Muscle layer of colon (tissue), 2 donors: ENCODE results near the gene KIRREL3.

Experiments used
- H3K27ac ChIP-seq: one replicate; pipeline ENCODE4 v1.7.0; 2013; ENCODE audit warnings: low read depth, mild to moderate bottlenecking, low read length, moderate library complexity
- H3K27me3 ChIP-seq, 2 donors: one replicate each; pipeline ENCODE4 v1.7.0; 2013; ENCODE audit warnings: low read length in 2 of 2, mild to moderate bottlenecking in 2 of 2; ENCODE audit not compliant: insufficient read depth in 2 of 2, control insufficient read depth in 1 of 2
- H3K36me3 ChIP-seq: one replicate; pipeline ENCODE4 v1.7.0; 2013; ENCODE audit warnings: mild to moderate bottlenecking, low read length; ENCODE audit not compliant: insufficient read depth
- H3K4me1 ChIP-seq: one replicate; pipeline ENCODE4 v1.7.0; 2013; ENCODE audit warnings: mild to moderate bottlenecking, low read length; ENCODE audit not compliant: insufficient read depth
- H3K4me3 ChIP-seq, 2 donors: one replicate each; pipeline ENCODE4 v1.7.0; 2013; ENCODE audit warnings: low read length in 2 of 2, low read depth in 1 of 2, mild to moderate bottlenecking in 1 of 2, moderate library complexity in 1 of 2
- H3K9ac ChIP-seq: one replicate; pipeline ENCODE4 v1.7.0; 2013; ENCODE audit warnings: low read length
- H3K9me3 ChIP-seq: one replicate; pipeline ENCODE4 v1.7.0; 2013; ENCODE audit warnings: mild to moderate bottlenecking, low read length
- donor health status: abdominal sarcoma.
- donor health status: Adenocarcinoma of cecum.

Gene KIRREL3

GRCh38 chr11:126606484-126606883 lies 394.1 kb downstream of the KIRREL3 start:
- H3K27me3 ChIP-seq, result peaks cover 0 to 16% of the 10 kb centered on the region in 2 donors
- no peak overlapping the region for H3K4me3 ChIP-seq
- H3K9ac ChIP-seq, result no peak overlapping the region
- H3K9me3 ChIP-seq, result no peaks in the 10 kb centered on the region
- H3K36me3 ChIP-seq, result no peaks in the 10 kb centered on the region
- H3K4me1 ChIP-seq, result no peaks in the 10 kb centered on the region
- H3K27ac ChIP-seq, result no peak overlapping the region

GRCh38 chr11:126604461-126604860 lies 396.1 kb downstream of the KIRREL3 start:
- H3K27me3 ChIP-seq, result peaks cover 0 to 16% of the 10 kb centered on the region in 2 donors
- H3K27ac ChIP-seq, result no peak overlapping the region
- H3K4me1 ChIP-seq, result no peaks in the 10 kb centered on the region
- H3K9ac ChIP-seq, result no peak overlapping the region
- no peaks in the 10 kb centered on the region for H3K9me3 ChIP-seq
- H3K36me3 ChIP-seq, result no peaks in the 10 kb centered on the region
- no peak overlapping the region for H3K4me3 ChIP-seq

DNA sequence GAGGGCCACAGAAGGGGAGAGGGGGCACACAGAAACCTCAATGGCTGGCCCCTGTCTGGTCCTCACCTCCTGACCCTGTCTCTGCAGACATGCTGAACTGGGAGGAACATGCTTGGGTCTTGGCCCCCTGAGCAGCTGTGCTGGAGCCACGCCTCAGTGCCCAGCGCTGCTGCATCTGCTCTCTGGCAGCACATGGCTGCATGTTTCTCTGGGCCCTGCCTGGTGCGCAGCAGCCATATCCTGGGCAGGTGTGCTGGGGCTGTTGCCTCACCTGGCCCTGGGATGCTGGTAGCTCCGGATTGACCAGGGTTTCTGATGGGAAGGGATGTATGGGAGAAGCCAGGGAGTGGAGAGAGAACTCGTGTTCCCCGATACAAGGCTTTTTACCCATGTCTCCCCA lies 397.1 kb downstream of the KIRREL3 start:
- Histone ChIP-seq H3K9ac (no peak overlapping the region), H3K9me3 (no peaks in the 10 kb centered on the region), H3K27me3 (peaks cover 0 to 16% of the 10 kb centered on the region in 2 donors), H3K27ac (no peak overlapping the region), H3K4me1 (no peaks in the 10 kb centered on the region), H3K4me3 (no peak overlapping the region), H3K36me3 (no peaks in the 10 kb centered on the region)

DNA sequence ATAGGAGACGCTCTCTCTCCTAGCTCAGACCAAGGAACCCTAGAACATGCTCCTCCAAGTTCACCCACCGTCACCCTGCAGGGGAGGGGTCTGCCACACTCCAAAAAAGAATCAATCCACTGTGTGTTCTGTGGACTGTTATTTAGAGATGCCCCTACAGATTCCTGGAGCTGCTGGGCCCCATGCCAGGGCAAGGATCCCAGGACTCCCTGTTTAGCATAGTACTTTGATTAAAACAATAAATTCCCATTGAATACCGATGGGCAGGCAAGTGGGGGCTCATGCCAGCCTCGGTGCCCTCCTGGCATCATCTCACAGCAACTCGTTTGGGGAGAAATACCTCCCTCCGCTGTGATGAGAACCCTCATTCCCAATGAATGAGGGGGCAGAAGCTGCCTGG lies 397.6 kb downstream of the KIRREL3 start:
- Histone ChIP-seq H3K27ac (no peak overlapping the region), H3K36me3 (no peaks in the 10 kb centered on the region), H3K9ac (no peak overlapping the region), H3K4me3 (no peak overlapping the region), H3K9me3 (no peaks in the 10 kb centered on the region), H3K4me1 (no peaks in the 10 kb centered on the region), H3K27me3 (peaks cover 0 to 16% of the 10 kb centered on the region in 2 donors)

DNA sequence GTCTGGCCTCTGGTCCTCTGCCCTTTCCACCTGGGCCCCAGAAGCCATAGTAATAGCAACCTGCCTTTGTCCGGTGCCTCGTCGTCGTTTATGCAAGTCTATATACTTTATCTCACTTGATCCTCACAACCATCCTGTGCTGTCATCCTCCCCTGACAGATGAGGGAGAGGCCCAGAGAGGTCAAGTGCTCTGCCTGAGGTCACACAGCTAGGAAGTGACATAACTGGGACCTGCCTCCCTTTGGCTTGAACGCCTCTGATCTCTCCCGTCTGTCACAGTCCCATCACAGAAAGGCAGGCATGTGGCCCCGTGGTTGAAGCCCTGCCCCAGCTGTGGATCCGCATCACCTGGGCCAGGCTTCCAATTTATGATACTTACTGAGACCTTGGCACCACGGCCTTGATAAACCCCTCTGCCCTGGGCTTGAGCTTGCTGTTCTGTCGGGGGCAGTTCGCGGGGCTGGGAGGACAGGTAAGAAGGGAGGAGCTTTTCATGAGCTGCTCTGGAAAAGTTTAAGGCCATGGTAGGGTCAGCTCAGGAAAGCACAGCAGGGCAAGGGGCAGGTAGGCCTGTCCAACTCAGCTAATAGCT lies 398.1 kb downstream of the KIRREL3 start:
- Histone ChIP-seq H3K27ac (no peak overlapping the region), H3K9ac (no peak overlapping the region), H3K9me3 (no peaks in the 10 kb centered on the region), H3K4me1 (no peaks in the 10 kb centered on the region), H3K27me3 (peaks cover 0 to 10% of the 10 kb centered on the region in 2 donors), H3K36me3 (no peaks in the 10 kb centered on the region), H3K4me3 (no peak overlapping the region)

- no peak overlapping the region for H3K27ac ChIP-seq
- H3K9me3 ChIP-seq, result no peaks in the 10 kb centered on the region
- H3K27me3 ChIP-seq, result peaks cover 0 to 8% of the 10 kb centered on the region in 2 donors
- no peak overlapping the region for H3K4me3 ChIP-seq
- no peaks in the 10 kb centered on the region for H3K4me1 ChIP-seq
- H3K36me3 ChIP-seq, result no peaks in the 10 kb centered on the region
- H3K9ac ChIP-seq, result no peak overlapping the region
Observed at GRCh38 chr11:126601550-126602215, 398.9 kb downstream of the KIRREL3 start.

DNA sequence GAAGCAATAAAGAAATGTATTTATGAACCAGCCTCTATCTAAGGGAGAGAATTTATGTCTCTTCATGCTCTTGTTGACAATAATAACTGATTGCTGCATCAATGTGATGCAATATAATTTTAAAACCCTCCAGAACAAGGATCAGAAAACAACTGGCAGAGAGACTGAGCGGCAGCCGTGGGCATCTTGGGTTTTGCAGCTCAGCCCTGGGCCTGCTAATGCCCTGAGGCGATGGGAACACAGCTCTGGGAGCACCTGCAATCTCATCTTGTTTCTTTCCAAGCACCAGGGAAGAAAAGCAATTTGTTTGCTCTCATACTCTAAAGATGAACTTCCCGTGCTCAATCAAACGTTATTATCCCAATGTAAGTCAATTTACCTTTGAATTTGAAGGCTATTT lies 399.4 kb downstream of the KIRREL3 start:
- no peaks in the 10 kb centered on the region for H3K36me3 ChIP-seq
- no peak overlapping the region for H3K27ac ChIP-seq
- no peak overlapping the region for H3K9ac ChIP-seq
- H3K9me3 ChIP-seq, result no peaks in the 10 kb centered on the region
- no peaks in the 10 kb centered on the region for H3K4me1 ChIP-seq
- H3K27me3 ChIP-seq, result peaks cover 0 to 8% of the 10 kb centered on the region in 2 donors
- no peak overlapping the region for H3K4me3 ChIP-seq

GRCh38 chr11:126599217-126599897 lies 401.2 kb downstream of the KIRREL3 start:
- Histone ChIP-seq H3K36me3 (no peaks in the 10 kb centered on the region), H3K9ac (no peak overlapping the region), H3K4me1 (no peaks in the 10 kb centered on the region), H3K27me3 (peaks cover 0 to 5% of the 10 kb centered on the region in 2 donors), H3K27ac (no peak overlapping the region), H3K4me3 (no peak overlapping the region), H3K9me3 (no peaks in the 10 kb centered on the region)

DNA sequence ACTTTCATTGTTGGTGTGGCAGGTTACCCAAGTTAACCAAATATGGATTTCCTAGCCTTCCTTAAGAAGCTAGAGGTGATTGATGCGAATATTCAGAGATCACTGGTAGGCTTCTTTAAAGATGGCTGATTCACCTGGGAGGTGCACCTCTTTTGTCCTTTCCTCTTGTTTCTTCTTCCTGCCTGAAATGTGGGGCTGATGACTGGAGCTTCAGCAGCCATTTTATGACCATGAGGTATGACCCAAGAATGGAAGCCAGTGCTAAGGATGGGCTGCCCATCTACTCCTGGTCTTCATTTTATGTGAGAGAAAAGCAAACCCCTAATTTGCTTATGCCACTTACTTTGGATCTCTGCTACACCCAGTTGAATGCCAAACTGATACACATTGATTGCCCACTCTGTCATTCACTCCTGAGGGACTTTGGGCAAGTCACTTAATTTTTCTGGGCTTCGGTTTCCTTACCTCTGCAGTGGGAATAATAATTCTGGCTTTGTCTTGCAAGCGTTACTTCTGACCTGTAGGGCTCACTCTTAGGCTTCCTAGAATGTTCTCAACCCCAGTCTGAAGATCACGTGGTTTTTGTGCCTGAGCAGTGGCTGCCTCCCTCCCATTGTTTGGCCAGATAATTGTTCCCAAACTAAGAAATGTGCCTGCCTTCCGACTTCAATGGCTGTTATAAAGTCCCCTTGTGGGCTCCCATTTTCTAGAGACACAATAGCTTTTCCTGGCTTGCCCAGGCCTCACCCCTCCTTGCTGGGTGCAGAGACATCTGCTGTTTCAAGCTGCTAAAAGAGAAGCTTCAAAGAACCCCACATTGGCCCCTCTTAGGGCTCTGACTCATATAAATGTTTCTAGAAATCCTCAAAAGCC lies 402.0 kb downstream of the KIRREL3 start:
- Histone ChIP-seq H3K9me3 (no peaks in the 10 kb centered on the region), H3K4me1 (no peaks in the 10 kb centered on the region), H3K27ac (no peak overlapping the region), H3K36me3 (no peaks in the 10 kb centered on the region), H3K4me3 (no peak overlapping the region), H3K27me3 (no peaks in the 10 kb centered on the region), H3K9ac (no peak overlapping the region)

DNA sequence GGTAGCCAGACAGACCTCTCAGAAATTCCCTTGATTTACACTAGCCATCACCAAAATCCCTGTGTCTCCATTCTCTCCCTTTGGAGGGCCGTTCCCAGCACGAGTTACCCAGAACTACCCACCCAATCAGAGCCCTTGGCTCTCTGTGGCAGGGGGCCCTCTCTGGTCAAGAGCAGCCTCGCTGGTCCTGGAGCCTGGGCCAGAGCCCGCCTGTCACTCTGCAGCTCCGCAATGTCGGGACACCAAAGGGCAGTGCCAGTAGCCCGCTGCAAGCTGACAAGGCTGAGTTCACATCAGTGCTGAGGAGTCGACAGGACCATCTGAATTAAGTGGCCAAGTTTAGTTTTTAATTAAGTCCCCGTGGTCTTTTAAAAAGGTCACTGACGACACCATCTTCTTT lies 403.5 kb downstream of the KIRREL3 start:
- no peaks in the 10 kb centered on the region for H3K4me1 ChIP-seq
- no peaks in the 10 kb centered on the region for H3K36me3 ChIP-seq
- no peak overlapping the region for H3K4me3 ChIP-seq
- no peaks in the 10 kb centered on the region for H3K27me3 ChIP-seq
- no peak overlapping the region for H3K9ac ChIP-seq
- H3K27ac ChIP-seq, result no peak overlapping the region
- H3K9me3 ChIP-seq, result no peaks in the 10 kb centered on the region

DNA sequence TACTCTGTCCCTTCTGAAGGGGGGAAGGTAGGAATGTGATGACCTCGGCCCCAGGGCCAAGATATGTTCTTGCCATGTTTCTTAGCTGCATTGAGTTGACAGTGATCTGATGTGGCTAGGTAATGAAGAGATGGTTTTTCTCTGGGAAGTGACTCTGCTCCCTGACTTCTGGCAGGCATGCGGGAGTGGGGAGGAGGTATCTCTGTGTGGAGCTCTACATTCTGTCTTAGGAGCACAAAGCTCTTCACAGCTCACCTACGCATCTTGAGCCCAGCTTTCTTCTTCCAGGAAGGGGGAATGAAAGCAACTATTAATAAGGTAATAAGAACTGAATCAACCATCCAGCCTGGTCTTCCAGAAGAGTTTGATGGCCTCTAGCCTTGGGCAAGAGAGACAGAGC lies 404.1 kb downstream of the KIRREL3 start:
- no peaks in the 10 kb centered on the region for H3K9me3 ChIP-seq
- no peak overlapping the region for H3K9ac ChIP-seq
- H3K27me3 ChIP-seq, result no peaks in the 10 kb centered on the region
- H3K27ac ChIP-seq, result no peak overlapping the region
- H3K36me3 ChIP-seq, result no peaks in the 10 kb centered on the region
- no peak overlapping the region for H3K4me3 ChIP-seq
- no peaks in the 10 kb centered on the region for H3K4me1 ChIP-seq
